Middle frontal gyrus (tissue), 1 donor: ENCODE data around the gene CADM2.

ENCODE experiments used
- DNase-seq: peaks from one replicate; pipeline ENCODE4 v3.0.0-alpha.2; 2015; ENCODE audit warnings: low spot score; ENCODE audit errors: extremely low spot score

CADM2 gene

DNA sequence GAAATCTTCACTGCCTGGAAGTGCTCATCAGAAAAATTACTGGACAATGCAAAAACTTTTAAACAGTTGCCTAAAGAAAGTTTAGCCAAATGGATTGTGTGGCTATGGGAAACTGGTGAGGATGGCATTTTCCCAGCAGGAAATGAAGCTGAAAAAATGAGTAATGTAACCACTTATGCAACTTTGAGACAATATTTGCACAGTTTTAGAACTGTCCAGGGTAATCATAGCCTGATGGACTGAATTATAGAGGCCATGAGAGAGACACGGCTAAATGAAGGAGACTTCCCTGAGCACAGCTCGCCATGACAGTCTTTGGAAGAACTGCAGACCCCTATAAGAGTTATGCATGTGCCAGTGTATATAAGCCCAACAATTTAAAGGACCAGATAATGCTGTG is 1150.6 kb downstream of the CADM2 start:
- DNase-seq, result no peak
